ENCODE data around the gene DOC2B. TPM values are rescaled to one million over a fixed set of nuclear protein-coding genes. Genes with fewer than 3 reads are reported as not detected.

The DOC2B gene
- 10 to 100 TPM in 3 of 4 donors, 1 to 10 TPM in 1; 5.3 to 45.6 (median 20.5) TPM for total RNA-seq

- TF ChIP-seq, protein P1, sequence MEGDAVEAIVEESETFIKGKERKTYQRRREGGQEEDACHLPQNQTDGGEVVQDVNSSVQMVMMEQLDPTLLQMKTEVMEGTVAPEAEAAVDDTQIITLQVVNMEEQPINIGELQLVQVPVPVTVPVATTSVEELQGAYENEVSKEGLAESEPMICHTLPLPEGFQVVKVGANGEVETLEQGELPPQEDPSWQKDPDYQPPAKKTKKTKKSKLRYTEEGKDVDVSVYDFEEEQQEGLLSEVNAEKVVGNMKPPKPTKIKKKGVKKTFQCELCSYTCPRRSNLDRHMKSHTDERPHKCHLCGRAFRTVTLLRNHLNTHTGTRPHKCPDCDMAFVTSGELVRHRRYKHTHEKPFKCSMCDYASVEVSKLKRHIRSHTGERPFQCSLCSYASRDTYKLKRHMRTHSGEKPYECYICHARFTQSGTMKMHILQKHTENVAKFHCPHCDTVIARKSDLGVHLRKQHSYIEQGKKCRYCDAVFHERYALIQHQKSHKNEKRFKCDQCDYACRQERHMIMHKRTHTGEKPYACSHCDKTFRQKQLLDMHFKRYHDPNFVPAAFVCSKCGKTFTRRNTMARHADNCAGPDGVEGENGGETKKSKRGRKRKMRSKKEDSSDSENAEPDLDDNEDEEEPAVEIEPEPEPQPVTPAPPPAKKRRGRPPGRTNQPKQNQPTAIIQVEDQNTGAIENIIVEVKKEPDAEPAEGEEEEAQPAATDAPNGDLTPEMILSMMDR (IDR thresholded peaks at IDR 0.05; ENCODE audit: low read depth): no peak
Observed at GRCh38 chr17:181245-182049, at the start of gene DOC2B. Gene DOC2B (minus strand): TSS chr17:181650. CDS start chr17:181479, 171 bp downstream.

DNA sequence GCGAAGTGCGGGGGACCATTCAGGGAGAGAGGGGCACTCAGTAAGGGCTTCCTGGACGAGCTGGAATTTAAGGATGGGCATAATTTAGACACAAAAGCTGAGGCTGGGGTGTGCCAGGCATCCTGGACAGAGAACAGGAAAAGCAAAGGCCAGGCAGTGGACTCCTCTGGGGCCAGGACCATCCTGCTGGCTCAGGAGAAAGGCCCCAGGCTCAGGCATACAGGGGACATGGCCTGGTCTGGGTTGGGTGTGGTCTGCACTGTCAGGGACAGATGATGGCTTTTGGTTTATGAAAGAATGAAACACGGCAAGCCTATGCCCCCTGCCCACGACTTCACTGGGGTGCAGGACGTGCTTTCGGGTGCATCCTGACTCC, 48.9 kb upstream of the DOC2B start:
- TF ChIP-seq, protein P1 (IDR thresholded peaks at IDR 0.05; ENCODE audit: low read depth): no peak

DNA sequence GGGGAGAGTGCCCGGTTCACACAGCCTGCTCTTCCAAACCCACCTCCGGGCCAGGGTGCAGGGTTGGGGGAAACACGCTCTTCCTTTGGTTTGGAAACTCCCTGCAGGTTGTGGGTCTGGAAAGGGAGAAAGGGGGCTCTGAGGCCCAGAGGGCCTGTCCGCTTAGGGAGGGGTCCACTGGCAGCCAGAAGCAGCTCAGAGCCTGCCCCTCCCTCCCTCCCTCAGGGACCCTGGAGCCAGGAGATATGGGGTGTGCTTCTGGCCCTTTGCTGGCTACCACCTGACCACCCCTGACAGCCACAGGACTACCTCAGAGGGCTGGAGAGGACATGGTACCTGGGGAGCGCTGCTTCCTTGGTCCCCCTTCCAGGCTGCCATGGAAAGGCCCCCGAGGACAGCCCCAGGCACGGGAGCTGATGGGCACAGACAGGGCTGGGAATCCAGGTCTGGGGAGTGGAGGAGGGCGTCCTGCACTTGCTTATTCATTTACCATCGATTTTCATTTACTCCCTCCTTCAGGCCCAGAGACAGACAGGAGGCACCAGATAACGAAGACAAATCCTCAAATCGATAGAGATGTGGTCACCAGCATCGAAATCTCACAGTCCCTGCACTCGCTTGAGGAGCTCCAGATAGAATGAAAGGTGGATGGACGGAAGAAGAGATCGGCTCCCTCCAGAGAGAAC, 48.4 kb upstream of the DOC2B start:
- TF ChIP-seq, protein P1 (IDR thresholded peaks at IDR 0.05; ENCODE audit: low read depth): no peak

DNA sequence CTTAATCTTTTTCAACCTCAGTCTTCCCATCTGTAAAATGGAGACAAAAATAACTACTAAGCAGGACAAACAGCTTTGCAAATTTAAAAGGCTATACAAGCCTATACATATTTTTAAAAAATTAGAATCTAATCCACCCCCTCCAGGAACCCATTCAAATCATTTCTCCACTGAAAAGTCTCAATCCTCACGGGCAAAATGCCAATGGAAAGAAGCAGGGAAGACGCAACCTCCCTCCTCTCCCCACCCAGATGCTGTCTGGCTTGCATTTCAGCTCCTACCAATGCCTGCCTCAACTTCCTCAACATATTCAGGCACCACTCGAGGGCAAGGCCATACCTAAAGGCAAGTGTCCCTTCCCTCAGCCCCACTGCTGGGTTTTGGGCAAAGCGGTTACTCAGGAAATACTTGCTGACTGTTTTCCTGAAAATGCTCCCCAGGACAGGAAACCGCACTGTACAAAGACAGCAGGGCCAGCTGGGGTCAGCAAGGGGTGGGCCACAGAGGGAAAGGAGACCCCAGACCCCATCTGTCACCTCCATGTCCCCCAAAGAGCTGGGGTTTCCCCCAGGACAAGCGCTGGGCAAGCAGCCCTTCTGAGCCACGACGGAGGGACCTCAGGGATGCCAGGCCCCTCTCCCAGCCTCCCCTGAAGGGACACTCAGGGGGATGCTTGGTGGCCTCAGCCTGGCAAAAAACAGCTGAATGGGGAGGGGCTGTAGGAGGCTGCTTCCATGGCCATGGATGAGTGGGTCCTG, 47.7 kb upstream of the DOC2B start:
- TF ChIP-seq, protein P1 (IDR thresholded peaks at IDR 0.05; ENCODE audit: low read depth): no peak

- TF ChIP-seq, protein P1 (IDR thresholded peaks at IDR 0.05; ENCODE audit: low read depth): no peak
Observed at GRCh38 chr17:227946-228615, 46.6 kb upstream of the DOC2B start.

DNA sequence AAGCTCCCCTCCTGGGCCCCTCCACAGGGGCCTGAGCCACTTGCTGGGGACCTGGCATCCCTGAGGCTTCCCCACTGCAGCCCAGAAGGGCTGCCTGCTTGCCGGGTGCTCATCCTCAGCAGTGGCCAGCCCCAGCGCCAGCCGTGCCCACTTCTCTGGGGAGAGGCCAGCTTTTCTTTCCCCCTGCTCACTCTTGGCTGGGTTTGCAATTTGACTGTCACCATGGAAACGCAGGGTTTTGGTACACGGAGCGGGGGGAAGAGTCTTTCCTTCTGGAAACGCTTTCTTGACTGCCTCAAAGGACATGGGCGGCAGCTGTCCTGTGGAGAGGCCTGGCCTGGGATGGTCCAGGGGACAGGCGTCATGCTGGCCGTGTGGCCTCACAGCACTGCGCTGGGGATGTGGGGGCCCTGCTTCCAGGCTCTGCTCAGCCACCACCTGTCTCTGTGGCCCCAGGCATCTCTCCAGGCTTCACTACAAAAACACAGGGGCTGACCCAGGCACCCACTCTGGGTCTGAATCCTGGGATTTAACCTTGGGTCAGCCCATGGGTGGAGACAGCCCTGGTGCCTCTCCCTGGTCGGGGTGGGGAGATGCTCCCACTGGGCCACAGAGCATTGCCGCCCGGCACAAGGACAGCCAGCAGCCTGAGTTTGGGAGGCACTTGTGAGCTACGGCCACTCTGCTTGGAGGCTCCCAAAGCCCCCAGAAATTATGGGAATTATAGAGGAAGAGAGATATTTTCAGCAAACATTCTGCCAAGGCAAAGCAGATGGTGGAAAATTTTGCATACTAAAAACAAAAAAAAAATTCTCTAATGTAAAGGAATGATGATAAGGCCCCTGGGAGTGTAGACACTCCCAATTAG, 45.9 kb upstream of the DOC2B start:
- TF ChIP-seq, protein P1 (IDR thresholded peaks at IDR 0.05; ENCODE audit: low read depth): no peak

Data from subcutaneous adipose tissue (tissue), 4 donors.